ENCODE data around the gene KLHL29. TPM values are rescaled to one million over a fixed set of nuclear protein-coding genes. Genes with fewer than 3 reads are reported as not detected.

The KLHL29 gene
- total RNA-seq, 1 experiment from 2014 or later: 12.2 TPM

DNA sequence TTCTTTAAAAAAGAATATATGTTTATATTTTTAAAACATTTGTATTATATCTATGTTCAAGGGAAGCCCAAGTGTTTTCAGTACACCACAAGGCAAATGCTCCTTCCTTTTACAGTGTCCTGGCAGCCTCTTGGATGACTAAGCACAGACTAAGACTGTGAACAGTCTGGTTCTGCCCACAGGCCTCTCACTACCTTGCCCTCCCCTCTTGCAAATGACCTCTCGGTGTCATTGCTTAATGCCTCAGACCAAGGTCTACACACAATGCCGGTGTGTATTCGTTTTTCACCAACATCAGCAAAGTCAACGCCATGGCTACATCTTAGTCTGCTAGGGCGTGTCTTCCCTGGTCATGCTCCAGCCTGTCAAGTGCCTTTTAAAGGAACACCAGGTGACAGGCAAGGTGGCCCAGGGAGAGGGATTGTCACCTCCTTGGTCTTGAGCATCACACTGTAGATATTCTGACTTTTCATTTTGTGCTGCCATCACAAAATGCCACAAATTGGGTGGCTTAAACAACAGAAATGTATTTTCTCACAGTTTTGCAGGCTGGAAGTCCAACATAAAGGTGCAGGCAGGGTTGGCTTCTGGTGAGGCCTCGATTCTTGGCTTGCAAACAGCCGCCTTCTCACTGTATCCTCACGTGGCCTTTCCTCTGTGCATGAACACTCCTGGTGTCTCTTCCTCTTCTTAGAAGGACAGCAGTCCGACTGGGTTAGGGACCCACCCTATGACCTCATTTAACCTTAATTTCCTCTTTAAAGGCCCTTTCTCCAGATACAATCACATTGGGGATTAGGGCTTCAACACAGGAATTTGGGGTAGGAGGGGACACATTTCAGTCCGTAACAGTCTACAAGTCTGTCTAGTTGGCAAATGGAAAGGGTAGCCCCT, 266.5 kb downstream of the KLHL29 start:
- intact Hi-C loops (cut with micrococcal nuclease; ENCODE audit: unreplicated experiment): no loop called here
- Histone ChIP-seq H3K4me3 (ENCODE audit: low read depth, low read length, poor library complexity, severe bottlenecking) (no peak overlapping the region), H3K9me3 (ENCODE audit: low read depth, low read length, poor library complexity, severe bottlenecking) (no peaks in the 10 kb centered on the region), H3K36me3 (ENCODE audit: insufficient read depth, low read length, poor library complexity, severe bottlenecking) (no peaks in the 10 kb centered on the region), H3K27ac (ENCODE audit: low read depth, low read length, poor library complexity, severe bottlenecking) (no peak overlapping the region), H3K4me1 (ENCODE audit: insufficient read depth, low read length, poor library complexity, severe bottlenecking) (no peaks in the 10 kb centered on the region), H3K27me3 (replicated peaks; ENCODE audit: insufficient read depth, low read depth, low read length, poor library complexity) (no peaks in the 10 kb centered on the region)
- ChIA-PET CTCF (no interaction called here), POLR2A (ENCODE audit: low non-redundant PET) (no interaction called here)
- TF ChIP-seq EZH2 (IDR thresholded peaks at IDR 0.05; ENCODE audit: borderline replicate concordance, low read depth, low read length, poor library complexity, severe bottlenecking) (no peak), CTCF (conservative IDR thresholded peaks at IDR 0.05; ENCODE audit: low read depth, low read length) (no peak)
- BruUV-seq (replicated peaks): no TSS peak
- no peak for DNase-seq (ENCODE audit: low spot score)

DNA sequence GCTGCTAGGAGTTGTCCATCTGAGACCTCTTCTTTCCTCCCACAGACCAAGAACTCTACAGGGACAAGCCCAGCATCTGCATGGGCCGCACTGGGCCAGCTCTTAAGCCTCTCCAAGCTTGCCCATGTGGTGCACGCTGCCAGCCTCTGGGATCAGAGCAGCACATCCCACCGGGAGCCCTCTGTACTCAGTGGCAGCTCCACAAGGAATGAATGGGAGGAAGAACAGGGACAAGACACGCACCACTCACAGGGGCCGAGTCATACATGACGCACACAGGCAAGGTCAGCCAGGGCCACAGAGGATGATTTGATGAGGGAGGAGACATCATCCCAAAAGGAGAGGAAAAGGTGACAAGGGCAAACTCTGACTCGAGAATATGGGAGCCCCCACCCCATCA, 268.3 kb downstream of the KLHL29 start:
- BruUV-seq (replicated peaks): no TSS peak
- H3K27me3 ChIP-seq (replicated peaks; ENCODE audit: insufficient read depth, low read depth, low read length, poor library complexity): no peaks in the 10 kb centered on the region
- intact Hi-C loops (cut with micrococcal nuclease; ENCODE audit: unreplicated experiment): no loop called here
- no peak for TF ChIP-seq EZH2 (IDR thresholded peaks at IDR 0.05; ENCODE audit: borderline replicate concordance, low read depth, low read length, poor library complexity, severe bottlenecking)
- no peak for TF ChIP-seq CTCF (conservative IDR thresholded peaks at IDR 0.05; ENCODE audit: low read depth, low read length)
- ChIA-PET POLR2A (ENCODE audit: low non-redundant PET) (no interaction called here), CTCF (no interaction called here)
- H3K9me3 ChIP-seq (ENCODE audit: low read depth, low read length, poor library complexity, severe bottlenecking): no peaks in the 10 kb centered on the region
- no peak overlapping the region for H3K4me3 ChIP-seq (ENCODE audit: low read depth, low read length, poor library complexity, severe bottlenecking)
- H3K36me3 ChIP-seq (ENCODE audit: insufficient read depth, low read length, poor library complexity, severe bottlenecking): no peaks in the 10 kb centered on the region
- no peak overlapping the region for H3K27ac ChIP-seq (ENCODE audit: low read depth, low read length, poor library complexity, severe bottlenecking)
- H3K4me1 ChIP-seq (ENCODE audit: insufficient read depth, low read length, poor library complexity, severe bottlenecking): no peaks in the 10 kb centered on the region
- DNase-seq (ENCODE audit: low spot score): no peak

- Histone ChIP-seq H3K9me3 (ENCODE audit: low read depth, low read length, poor library complexity, severe bottlenecking) (no peaks in the 10 kb centered on the region), H3K27me3 (replicated peaks; ENCODE audit: insufficient read depth, low read depth, low read length, poor library complexity) (no peaks in the 10 kb centered on the region), H3K27ac (ENCODE audit: low read depth, low read length, poor library complexity, severe bottlenecking) (no peak overlapping the region), H3K4me1 (ENCODE audit: insufficient read depth, low read length, poor library complexity, severe bottlenecking) (no peaks in the 10 kb centered on the region), H3K4me3 (ENCODE audit: low read depth, low read length, poor library complexity, severe bottlenecking) (no peak overlapping the region), H3K36me3 (ENCODE audit: insufficient read depth, low read length, poor library complexity, severe bottlenecking) (no peaks in the 10 kb centered on the region)
- POLR2A ChIA-PET (ENCODE audit: low non-redundant PET): no interaction called here
- no TSS peak for BruUV-seq (replicated peaks)
- intact Hi-C loops (cut with micrococcal nuclease; ENCODE audit: unreplicated experiment): no loop called here
- CTCF ChIA-PET: no interaction called here
- no peak for DNase-seq (ENCODE audit: low spot score)
- no peak for TF ChIP-seq EZH2 (IDR thresholded peaks at IDR 0.05; ENCODE audit: borderline replicate concordance, low read depth, low read length, poor library complexity, severe bottlenecking)
- TF ChIP-seq CTCF (conservative IDR thresholded peaks at IDR 0.05; ENCODE audit: low read depth, low read length): no peak
Observed at GRCh38 chr2:23654756-23655155, 269.8 kb downstream of the KLHL29 start.
